HG03432 (cell line): ENCODE measurements around the gene THEMIS2.
"Not testable (repeated sequence)": the region's sequence is repeated elsewhere in the genome, so short reads cannot be mapped to it uniquely, and the experiment has no call there.

Source experiments
- ATAC-seq: cut with Tn5 transposase; IDR thresholded peaks from one replicate; pipeline ENCODE4 v1.9.1; 2021; ENCODE audit warnings: mild to moderate bottlenecking, moderate library complexity; ENCODE audit not compliant: unreplicated experiment

The THEMIS2 gene

DNA sequence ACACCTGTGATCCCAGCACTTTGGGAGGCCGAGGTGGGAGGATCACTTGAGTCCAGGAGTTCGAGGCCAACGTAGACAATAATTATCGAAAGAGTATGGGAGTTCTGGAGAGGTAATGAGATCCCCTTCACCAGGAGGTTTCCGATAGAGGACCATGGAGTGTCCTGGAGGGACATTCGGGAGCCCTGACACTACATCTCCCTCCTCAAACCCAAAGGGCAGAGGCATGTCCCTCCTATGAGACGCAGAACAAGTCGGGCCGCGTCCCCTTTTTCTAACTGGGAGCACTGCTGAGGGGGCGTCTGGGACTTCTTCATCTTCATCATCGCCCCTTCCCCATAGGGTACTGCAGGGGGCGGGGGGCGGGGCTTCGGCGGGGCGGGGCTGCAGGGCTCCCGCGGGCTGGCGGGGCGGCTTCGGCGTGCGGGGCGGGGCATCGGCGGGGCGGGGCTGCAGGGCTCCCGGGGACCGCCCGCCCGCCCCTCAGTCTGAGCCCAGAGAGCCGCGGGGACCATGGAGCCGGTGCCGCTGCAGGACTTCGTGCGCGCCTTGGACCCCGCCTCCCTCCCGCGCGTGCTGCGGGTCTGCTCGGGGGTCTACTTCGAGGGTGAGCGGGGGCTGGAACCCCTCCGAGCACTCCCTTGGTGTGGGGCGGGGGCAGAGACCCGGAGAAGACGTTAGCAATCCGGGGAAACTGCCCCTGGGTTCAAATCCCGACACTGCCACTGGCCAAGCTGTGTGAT is at the start of gene THEMIS2:
THEMIS2 (plus strand) TSS at position 486 of the 743 bp plus-strand sequence; CDS start at position 514, 28 bp downstream.
- ATAC-seq, result peak; percentile 41

DNA sequence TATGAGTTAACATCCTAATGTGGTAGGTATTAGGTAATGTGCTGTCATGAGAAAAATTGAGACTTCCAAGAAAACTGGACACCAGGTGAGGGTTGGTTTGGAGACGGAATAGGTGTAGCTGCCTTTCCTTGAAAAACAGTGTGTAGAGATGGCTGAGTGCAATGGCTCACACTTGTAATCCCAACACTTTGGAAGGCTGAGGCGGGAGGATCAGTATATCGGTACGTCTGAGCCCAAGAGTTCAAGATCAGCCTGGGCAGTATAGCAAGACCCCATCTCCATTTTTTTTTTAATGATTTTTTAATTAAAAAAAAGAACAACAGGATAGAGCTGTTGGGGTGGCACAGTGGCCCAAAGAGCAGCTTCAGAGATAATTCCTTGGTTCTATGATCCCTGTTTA is 48.6 kb upstream of the THEMIS2 start:
- ATAC-seq, result no peak

DNA sequence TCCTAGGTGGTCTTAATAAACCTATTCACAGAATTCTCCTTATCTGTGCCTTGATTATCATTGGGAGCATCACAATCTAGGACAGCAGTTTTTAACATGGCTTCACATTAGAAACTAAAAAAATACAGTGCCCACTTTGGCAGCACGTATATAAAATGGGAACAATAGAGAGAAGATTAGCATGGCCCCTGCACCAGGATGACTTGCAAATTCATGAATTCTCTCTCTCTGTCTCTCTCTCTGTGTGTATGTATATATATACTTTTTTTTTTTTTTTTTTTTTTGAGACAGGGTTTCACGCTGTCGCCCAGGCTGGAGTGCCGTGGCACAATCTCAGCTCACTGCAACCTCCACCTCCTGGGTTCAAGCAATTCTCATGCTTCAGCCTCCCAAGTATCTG is 47.9 kb upstream of the THEMIS2 start:
- ATAC-seq, result no peak

GRCh38 chr1:27829339-27829960 is 42.9 kb upstream of the THEMIS2 start:
- not testable (repeated sequence) for ATAC-seq

- ATAC-seq, result peak; percentile 94
Measured at GRCh38 chr1:27830621-27831440, 41.5 kb upstream of the THEMIS2 start, which contains the start of gene PPP1R8. PPP1R8 (plus strand) TSS chr1:27830782; CDS start chr1:27830836, 54 bp downstream.

DNA sequence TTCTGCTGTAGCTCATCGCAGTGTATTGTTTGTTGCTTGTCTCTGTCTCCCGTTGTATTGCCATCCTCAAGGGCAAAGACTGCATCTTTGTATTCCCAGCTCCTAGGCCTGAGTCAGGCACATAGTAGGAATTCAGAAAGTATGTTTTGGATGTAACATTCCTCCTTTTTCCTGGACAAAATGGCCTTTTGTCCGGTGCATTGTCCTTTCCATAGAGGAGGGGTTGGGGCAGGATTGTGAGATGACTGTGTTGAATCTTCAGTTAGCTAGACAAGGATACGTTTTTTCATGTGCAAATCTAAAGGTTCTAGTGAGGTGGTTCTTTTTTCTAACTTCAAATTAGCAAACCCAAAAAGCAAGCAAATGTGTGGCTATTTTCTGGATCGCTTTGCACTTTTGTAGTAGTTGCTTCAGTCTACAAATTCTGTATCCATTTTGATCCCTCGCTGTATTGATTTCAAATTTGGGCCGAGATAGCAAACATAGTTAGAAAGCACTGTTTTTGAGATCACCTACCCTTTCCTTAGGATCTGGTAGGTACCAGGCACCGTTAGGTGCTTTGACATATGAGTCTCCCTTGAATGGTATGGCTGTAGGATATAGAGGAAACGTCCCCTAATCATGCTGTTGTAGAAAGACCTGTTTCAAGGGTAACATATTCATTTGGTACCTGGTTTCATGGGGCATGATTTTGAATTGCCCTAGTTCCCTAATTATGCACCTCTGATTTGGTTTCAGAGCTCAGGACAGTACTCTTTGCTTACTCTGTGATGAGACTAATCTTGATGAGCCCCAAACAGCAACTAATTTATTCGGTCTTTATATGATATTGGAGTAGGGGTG is 40.6 kb upstream of the THEMIS2 start:
- ATAC-seq, result no peak

DNA sequence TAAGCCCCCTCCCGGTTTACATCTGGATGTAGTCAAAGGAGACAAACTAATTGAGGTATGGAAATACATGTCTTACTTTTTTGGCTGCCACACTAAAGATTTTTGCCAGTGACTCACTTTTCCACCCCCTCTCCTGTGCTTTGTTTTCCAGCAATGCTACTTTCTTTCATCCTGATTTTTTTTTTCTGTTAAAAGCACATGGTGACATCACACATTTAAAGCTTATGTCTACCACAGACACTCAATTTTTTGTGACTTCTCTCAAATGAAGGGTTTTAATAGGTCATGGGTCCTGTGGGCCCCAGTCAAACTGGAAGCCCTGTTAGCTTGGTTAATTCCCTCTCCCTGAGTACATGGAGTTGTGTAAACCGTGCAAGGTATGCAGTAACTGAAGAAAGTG is 39.6 kb upstream of the THEMIS2 start:
- no peak for ATAC-seq

DNA sequence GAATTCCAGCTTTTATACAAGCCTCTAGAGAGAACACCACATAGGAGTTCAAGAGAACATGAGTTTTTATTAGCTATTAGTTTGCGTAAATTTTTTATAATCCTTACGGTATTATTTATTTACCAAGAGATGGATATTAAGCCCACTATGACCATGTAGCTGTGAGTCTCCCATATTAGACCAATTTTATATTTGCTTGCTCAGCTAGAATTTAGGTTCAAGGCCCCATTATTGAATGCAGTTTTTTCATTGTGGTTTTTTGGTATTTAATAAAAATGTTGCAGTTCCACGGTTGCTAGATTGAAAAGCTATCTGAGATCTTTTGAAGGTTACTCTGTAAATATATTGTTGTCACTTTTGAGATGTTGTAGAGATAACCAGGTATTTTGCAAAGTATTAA is 38.9 kb upstream of the THEMIS2 start:
- ATAC-seq, result no peak

GRCh38 chr1:27835046-27835445 is 37.3 kb upstream of the THEMIS2 start:
- no peak for ATAC-seq

DNA sequence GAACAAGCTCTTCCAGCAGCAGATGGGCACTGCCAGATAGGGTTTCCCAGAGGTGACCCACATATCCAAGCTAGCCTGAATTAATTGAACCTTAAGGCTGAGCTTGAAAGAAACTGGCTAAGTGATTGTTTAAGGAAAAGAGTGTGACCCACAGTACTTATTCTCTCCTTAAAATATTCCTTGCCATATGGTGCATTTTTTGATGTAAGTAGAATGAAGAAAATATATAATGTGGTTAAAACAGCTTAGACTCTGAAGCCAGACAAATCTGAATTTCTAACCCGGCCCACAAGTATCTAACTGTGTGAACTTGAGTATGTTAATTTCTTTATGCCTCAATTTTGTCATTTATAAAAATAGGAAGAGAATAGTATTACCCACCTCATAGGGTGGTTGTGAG is 36.8 kb upstream of the THEMIS2 start:
- ATAC-seq, result no peak

- ATAC-seq, result no peak
Measured at GRCh38 chr1:27849951-27850350, 22.4 kb upstream of the THEMIS2 start.

GRCh38 chr1:27855085-27855484 is 17.3 kb upstream of the THEMIS2 start:
- ATAC-seq, result no peak

- ATAC-seq, result no peak
Measured at GRCh38 chr1:27856561-27857343, 15.6 kb upstream of the THEMIS2 start.

DNA sequence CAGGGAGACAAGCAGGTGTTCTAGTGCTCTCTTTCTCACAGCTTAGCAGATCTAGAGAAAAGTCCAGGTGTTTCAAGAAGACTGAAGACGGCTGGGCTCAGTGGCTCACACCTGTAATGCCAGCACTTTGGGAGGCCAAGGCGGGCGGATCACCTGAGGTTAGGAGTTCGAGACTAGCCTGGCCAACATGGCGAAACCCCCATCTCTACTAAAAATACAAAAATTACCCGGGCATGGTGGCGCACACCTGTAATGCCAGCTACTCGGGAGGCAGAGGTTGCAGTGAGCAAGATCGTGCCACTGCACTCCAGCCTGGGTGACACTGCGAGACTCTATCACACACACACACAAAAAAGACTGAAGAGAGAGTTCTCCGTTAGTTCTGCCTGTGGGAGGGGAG is 14.8 kb upstream of the THEMIS2 start:
- not testable (repeated sequence) for ATAC-seq

GRCh38 chr1:27858072-27858948 is 14.0 kb upstream of the THEMIS2 start:
- peak; percentile 62 for ATAC-seq

- no peak for ATAC-seq
Measured at GRCh38 chr1:27858949-27859576, 13.3 kb upstream of the THEMIS2 start.

- ATAC-seq, result no peak
Measured at GRCh38 chr1:27861436-27861835, 10.9 kb upstream of the THEMIS2 start.

DNA sequence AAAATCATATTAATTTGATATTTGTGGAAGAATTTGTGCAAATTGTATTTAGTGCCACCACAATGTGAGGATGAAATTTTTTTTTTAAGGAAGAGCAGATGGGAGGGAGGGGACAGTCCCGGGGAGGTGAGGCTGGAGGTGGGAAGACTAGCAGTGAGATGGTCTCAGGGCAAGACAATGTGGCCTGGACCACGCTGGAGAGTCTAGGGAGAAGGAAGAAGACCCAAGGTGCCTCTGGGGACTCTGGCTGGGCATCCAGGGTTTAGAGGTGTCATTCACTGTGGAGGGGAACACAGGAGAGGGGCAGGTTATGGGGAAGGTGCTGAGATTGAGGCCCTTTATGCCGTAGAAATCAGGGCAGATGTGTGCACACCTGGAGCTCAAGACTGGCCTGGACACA is 10.3 kb upstream of the THEMIS2 start:
- no peak for ATAC-seq
